H9 (cell line): ENCODE results near the gene LRRC41. TPM values are rescaled to one million over a fixed set of nuclear protein-coding genes. Genes with fewer than 3 reads are reported as not detected.
A peak's percentile ranks its signal among the peaks of the same experiment; 100 is the strongest.
"Not testable (repeated sequence)": the region's sequence is repeated elsewhere in the genome, so short reads cannot be mapped to it uniquely, and the experiment has no call there.

ENCODE experiments used
- DNase-seq: peaks from one replicate; pipeline ENCODE4 v3.0.0-alpha.2; 2017
- H2AFZ ChIP-seq: one replicate; pipeline ENCODE4 v1.6.1; 2013; ENCODE audit warnings: mild to moderate bottlenecking, low read length, control low read depth, moderate library complexity
- H2AK5ac ChIP-seq: 2 replicates; pipeline ENCODE4 v1.6.1; 2013; ENCODE audit warnings: low read length, control low read depth, mixed read lengths; ENCODE audit not compliant: insufficient read length
- H2BK120ac ChIP-seq: one replicate; pipeline ENCODE4 v1.6.1; 2013; ENCODE audit warnings: low read depth, mild to moderate bottlenecking, low read length, control low read depth, inconsistent platforms; ENCODE audit not compliant: poor library complexity, severe bottlenecking
- H2BK12ac ChIP-seq: 2 replicates; pipeline ENCODE4 v1.6.1; 2013; ENCODE audit warnings: low read length, control low read depth, mixed read lengths, low read depth; ENCODE audit not compliant: insufficient read length
- H2BK15ac ChIP-seq: 2 replicates; pipeline ENCODE4 v1.6.1; 2013; ENCODE audit warnings: low read depth, low read length, control low read depth
- H2BK20ac ChIP-seq: one replicate; pipeline ENCODE4 v1.6.1; 2013; ENCODE audit warnings: low read depth, mild to moderate bottlenecking, low read length, control low read depth, inconsistent platforms; ENCODE audit not compliant: poor library complexity, severe bottlenecking
- H2BK5ac ChIP-seq: 2 replicates; pipeline ENCODE4 v1.6.1; 2013; ENCODE audit warnings: low read length, control low read depth, mixed read lengths; ENCODE audit not compliant: insufficient read length
- H3K14ac ChIP-seq: 2 replicates; pipeline ENCODE4 v1.6.1; 2013; ENCODE audit warnings: low read length, control low read depth; ENCODE audit not compliant: insufficient read depth
- H3K18ac ChIP-seq: 2 replicates; pipeline ENCODE4 v1.6.1; 2013; ENCODE audit warnings: low read depth, mild to moderate bottlenecking, mixed read lengths, low read length, control low read depth; ENCODE audit not compliant: insufficient read length
- H3K23ac ChIP-seq: 2 replicates; pipeline ENCODE4 v1.6.1; 2013; ENCODE audit warnings: low read length, control low read depth, mixed read lengths, low read depth; ENCODE audit not compliant: insufficient read length
- H3K23me2 ChIP-seq: 2 replicates; pipeline ENCODE4 v1.6.1; 2013; ENCODE audit warnings: low read depth, mild to moderate bottlenecking, mixed read lengths, low read length, control low read depth; ENCODE audit not compliant: insufficient read length, poor library complexity, severe bottlenecking
- H3K27ac ChIP-seq: 2 replicates; pipeline ENCODE4 v1.5.1; 2013; ENCODE audit warnings: low read length, control low read depth, mixed read lengths, low read depth; ENCODE audit not compliant: insufficient read length
- H3K27me3 ChIP-seq: 2 replicates; pipeline ENCODE4 v1.6.1; 2013; ENCODE audit warnings: low read length, control low read depth, inconsistent platforms; ENCODE audit not compliant: insufficient read depth
- H3K4ac ChIP-seq: 2 replicates; pipeline ENCODE4 v1.6.1; 2013; ENCODE audit warnings: low read depth, mild to moderate bottlenecking, control low read depth, inconsistent platforms, low read length, moderate library complexity
- H3K4me1 ChIP-seq: 2 replicates; pipeline ENCODE4 v1.6.1; 2013; ENCODE audit warnings: low read length, control low read depth, inconsistent platforms; ENCODE audit not compliant: insufficient read depth
- H3K4me2 ChIP-seq: 2 replicates; pipeline ENCODE4 v1.6.1; 2013; ENCODE audit warnings: low read length, control low read depth, mixed read lengths; ENCODE audit not compliant: insufficient read length, insufficient read depth
- H3K56ac ChIP-seq: 2 replicates; pipeline ENCODE4 v1.6.1; 2013; ENCODE audit warnings: low read depth, mild to moderate bottlenecking, mixed read lengths, low read length, control low read depth; ENCODE audit not compliant: insufficient read length
- H3K79me1 ChIP-seq: 2 replicates; pipeline ENCODE4 v1.6.1; 2013; ENCODE audit warnings: low read depth, mild to moderate bottlenecking, moderate library complexity, low read length, control low read depth, inconsistent platforms; ENCODE audit not compliant: insufficient read depth, poor library complexity, severe bottlenecking
- H3K79me2 ChIP-seq: 2 replicates; pipeline ENCODE4 v1.6.1; 2013; ENCODE audit warnings: low read length, control low read depth, inconsistent platforms; ENCODE audit not compliant: insufficient read depth
- H3K9ac ChIP-seq: 2 replicates; pipeline ENCODE4 v1.6.1; 2013; ENCODE audit warnings: low read length, control low read depth, mixed read lengths; ENCODE audit not compliant: insufficient read length; ENCODE audit errors: extremely low read depth
- H3K9me3 ChIP-seq: one replicate; pipeline ENCODE4 v1.6.1; 2013; ENCODE audit warnings: low read depth, low read length, inconsistent platforms; ENCODE audit not compliant: control insufficient read depth
- H3T11ph ChIP-seq: one replicate; pipeline ENCODE4 v1.6.1; 2013; ENCODE audit warnings: mild to moderate bottlenecking, low read length, control low read depth, inconsistent platforms
- H4K20me1 ChIP-seq: one replicate; pipeline ENCODE4 v1.6.1; 2013; ENCODE audit not compliant: control insufficient read depth, insufficient read length, insufficient read depth
- H4K5ac ChIP-seq: 2 replicates; pipeline ENCODE4 v1.6.1; 2013; ENCODE audit warnings: low read depth, mild to moderate bottlenecking, mixed read lengths, low read length, control low read depth; ENCODE audit not compliant: insufficient read length
- H4K8ac ChIP-seq: replicated peaks from 2 replicates; pipeline ENCODE4 v1.6.1; 2013; ENCODE audit warnings: low read length, control low read depth, mixed read lengths, low read depth; ENCODE audit not compliant: insufficient read length
- H4K91ac ChIP-seq: 2 replicates; pipeline ENCODE4 v1.6.1; 2013; ENCODE audit warnings: low read depth, mild to moderate bottlenecking, moderate library complexity, mixed read lengths, low read length, control low read depth; ENCODE audit not compliant: insufficient read length
- H3K27ac Mint-ChIP-seq, 3 experiments: 2 replicates in 2 of 3; 3 replicates in 1 of 3; pipeline ENCODE4 v1.8.0; 2020 to 2021; ENCODE audit warnings: mixed read lengths in 3 of 3, mild to moderate bottlenecking in 1 of 3, moderate library complexity in 1 of 3
- H3K27me3 Mint-ChIP-seq: 2 replicates; pipeline ENCODE4 v1.8.0; 2021; ENCODE audit warnings: low read depth, mild to moderate bottlenecking, moderate library complexity, mixed read lengths
- H3K36me3 Mint-ChIP-seq, 3 experiments: 2 replicates in 2 of 3; 3 replicates in 1 of 3; pipeline ENCODE4 v1.8.0; 2020 to 2021; ENCODE audit warnings: low read depth in 3 of 3, mixed read lengths in 3 of 3; ENCODE audit not compliant: insufficient read depth in 1 of 3
- H3K4me1 Mint-ChIP-seq, 2 experiments: 2 replicates each; pipeline ENCODE4 v1.8.0; 2020; ENCODE audit warnings: mixed read lengths in 2 of 2
- H3K4me3 Mint-ChIP-seq, 2 experiments: 2 replicates in 1 of 2; 3 replicates in 1 of 2; pipeline ENCODE4 v1.8.0; 2020 to 2021; ENCODE audit warnings: mild to moderate bottlenecking in 2 of 2, mixed read lengths in 2 of 2, moderate library complexity in 1 of 2
- H3K9me3 Mint-ChIP-seq, 2 experiments: 2 replicates in 1 of 2; 3 replicates in 1 of 2; pipeline ENCODE4 v1.8.0; 2020; ENCODE audit warnings: mild to moderate bottlenecking in 2 of 2, mixed read lengths in 2 of 2, moderate library complexity in 1 of 2
- CTCF ChIP-seq: fragments of 200-600 bp; sonication (generic); conservative IDR thresholded peaks from 3 replicates; pipeline ENCODE4 v1.8.0; 2021; ENCODE audit warnings: antibody characterized with exemption, mild to moderate bottlenecking
- WGBS: extraction: QIAGEN DNeasy Blood & Tissue Kit; methylation state at CpG from one replicate; pipeline ENCODE4 v1.1.7; 2013; ENCODE audit warnings: missing lambda C conversion rate, low lambda C conversion rate, mixed read lengths; ENCODE audit not compliant: insufficient read length; ENCODE audit errors: extremely low coverage; 5-methylcytosine and 5-hydroxymethylcytosine counted together
- total RNA-seq: library from RNA; stranded (reverse); gene quantifications from 2 replicates; pipeline ENCODE4 v1.2.1, GENCODE V29; 2021

The LRRC41 gene
- total RNA-seq, 1 experiment from 2014 or later, result 62.6 TPM

- Histone ChIP-seq H3K27ac (no peak overlapping the region), H2AK5ac (no peak overlapping the region), H3T11ph (no peak overlapping the region), H2BK120ac (peak overlapping the region; percentile 65), H3K4me1 (no peaks in the 10 kb centered on the region), H4K91ac (no peak overlapping the region), H3K9ac (peak overlapping the region; percentile 81), H3K23me2 (peaks cover 6% of the 10 kb centered on the region), H2BK15ac (no peak overlapping the region), H3K4ac (no peak overlapping the region), H2BK20ac (no peak overlapping the region), H3K79me1 (peaks cover 4% of the 10 kb centered on the region), H3K14ac (peak overlapping the region; percentile 96), H2BK5ac (no peak overlapping the region), H3K56ac (no peak overlapping the region), H2AFZ (peak overlapping the region; percentile 89), H4K8ac (peak overlapping the region; percentile 36), H2BK12ac (no peak overlapping the region), H3K9me3 (no peaks in the 10 kb centered on the region), H3K18ac (peak overlapping the region; percentile 88), H4K5ac (no peak overlapping the region), H3K27me3 (no peaks in the 10 kb centered on the region), H4K20me1 (no peaks in the 10 kb centered on the region), H3K4me2 (peak overlapping the region; percentile 86), H3K79me2 (peaks cover 4% of the 10 kb centered on the region; the same call in 1 of the 2 replicates), H3K23ac (no peak overlapping the region)
- TF ChIP-seq CTCF, result no peak
- Mint-ChIP-seq H3K36me3 (peaks cover 23 to 28% (median 27%) of the 10 kb centered on the region in 3 experiments; a peak in 6 of 7 replicates), H3K27me3 (peaks cover 1% of the 10 kb centered on the region; the same call in 1 of the 2 replicates), H3K9me3 (peaks cover 5% of the 10 kb centered on the region in 2 experiments), H3K27ac (peak overlapping the region; percentile 95 to 99 (median 96)), H3K4me3 (peak overlapping the region; percentile 84 to 91), H3K4me1 (peaks cover 9 to 17% of the 10 kb centered on the region in 2 experiments)
- WGBS, result no CpG with 5 or more reads among the region's 35 CpGs
- no peak for DNase-seq
Measured at GRCh38 chr1:46246548-46247435, 56.6 kb downstream of the LRRC41 start.

GRCh38 chr1:46246136-46246535 is 57.3 kb downstream of the LRRC41 start:
- H2BK20ac ChIP-seq, H4K91ac ChIP-seq, H3K4ac ChIP-seq, H3K27ac ChIP-seq, H3K23ac ChIP-seq, H3K23me2 ChIP-seq, H3K9me3 Mint-ChIP-seq, H4K20me1 ChIP-seq, H2AFZ ChIP-seq, H3K9me3 ChIP-seq, H3K79me1 ChIP-seq, H3K56ac ChIP-seq, H2BK120ac ChIP-seq, H3K4me2 ChIP-seq, H3K27ac Mint-ChIP-seq, H3T11ph ChIP-seq, H2AK5ac ChIP-seq, H3K27me3 ChIP-seq, H2BK15ac ChIP-seq, H2BK12ac ChIP-seq, H3K27me3 Mint-ChIP-seq, H2BK5ac ChIP-seq, DNase-seq, H4K8ac ChIP-seq, H3K4me1 ChIP-seq, H3K79me2 ChIP-seq, H4K5ac ChIP-seq, H3K14ac ChIP-seq, H3K18ac ChIP-seq, H3K9ac ChIP-seq: not testable (repeated sequence)
- H3K4me1 Mint-ChIP-seq, result peaks cover 9 to 17% of the 10 kb centered on the region in 2 experiments
- H3K4me3 Mint-ChIP-seq, result peak overlapping the region; percentile 84 to 91; a peak in 3 of 5 replicates
- peaks cover 18 to 21% (median 21%) of the 10 kb centered on the region in 3 experiments; a peak in 6 of 7 replicates for H3K36me3 Mint-ChIP-seq
- WGBS, result no CpG with 5 or more reads among the region's 17 CpGs
